GM13977 (cell line): ENCODE data around the gene RAD51B.

Source experiments
- DNase-seq: peaks from one replicate; pipeline ENCODE4 v3.0.0; 2012; ENCODE audit warnings: low spot score
- CTCF ChIP-seq: IDR thresholded peaks from 2 replicates; pipeline ENCODE4 v1.5.1; 2012; ENCODE audit warnings: mild to moderate bottlenecking, control low read depth; ENCODE audit not compliant: insufficient read depth; ENCODE audit errors: extremely low read depth, missing control alignments
- in situ Hi-C: fragments of 300-500 bp; cut with MboI; formaldehyde crosslinking; loops from one replicate; pipeline ENCODE4 v1.12.0; 2022; ENCODE audit warnings: low sequenced_read_pairs, low pct_unique_long_range_greater_than_20kb, mixed read lengths, inconsistent platforms; ENCODE audit not compliant: unreplicated experiment

RAD51B gene

DNA sequence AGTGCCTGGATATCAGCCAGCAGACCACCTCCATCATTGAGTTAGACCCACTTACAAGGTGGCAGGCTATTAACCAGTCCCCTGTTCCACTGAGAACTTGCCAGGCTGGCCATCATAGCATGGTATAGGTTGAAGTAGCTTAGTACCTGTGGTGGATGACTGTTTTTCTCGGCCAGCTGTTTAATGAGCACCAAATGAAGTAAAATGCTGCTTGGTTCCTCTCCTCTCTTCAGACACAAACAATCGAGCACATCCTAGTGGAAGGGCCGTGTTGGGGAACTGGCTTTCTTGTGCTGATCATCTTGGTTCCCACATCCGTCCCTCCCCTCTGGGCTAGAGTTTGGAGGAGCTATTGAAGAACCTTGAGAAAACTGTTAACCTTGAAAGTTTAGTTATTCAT, 486.2 kb downstream of the RAD51B start:
- in situ Hi-C loops, result no loop called here

GRCh38 chr14:68306265-68306933, 486.8 kb downstream of the RAD51B start:
- in situ Hi-C loops, result no loop called here
- peak; percentile 34 for DNase-seq
- TF ChIP-seq CTCF, result no peak

More for the DNA sequence above, 486.2 kb downstream of the RAD51B start:
- TF ChIP-seq CTCF, result no peak
- no peak for DNase-seq

GRCh38 chr14:68306934-68307789, 487.6 kb downstream of the RAD51B start:
- in situ Hi-C loops, result no loop called here
- DNase-seq, result no peak
- TF ChIP-seq CTCF, result no peak

GRCh38 chr14:68307790-68308168, 488.2 kb downstream of the RAD51B start:
- TF ChIP-seq CTCF, result no peak
- no peak for DNase-seq
- in situ Hi-C loops, result no loop called here

DNA sequence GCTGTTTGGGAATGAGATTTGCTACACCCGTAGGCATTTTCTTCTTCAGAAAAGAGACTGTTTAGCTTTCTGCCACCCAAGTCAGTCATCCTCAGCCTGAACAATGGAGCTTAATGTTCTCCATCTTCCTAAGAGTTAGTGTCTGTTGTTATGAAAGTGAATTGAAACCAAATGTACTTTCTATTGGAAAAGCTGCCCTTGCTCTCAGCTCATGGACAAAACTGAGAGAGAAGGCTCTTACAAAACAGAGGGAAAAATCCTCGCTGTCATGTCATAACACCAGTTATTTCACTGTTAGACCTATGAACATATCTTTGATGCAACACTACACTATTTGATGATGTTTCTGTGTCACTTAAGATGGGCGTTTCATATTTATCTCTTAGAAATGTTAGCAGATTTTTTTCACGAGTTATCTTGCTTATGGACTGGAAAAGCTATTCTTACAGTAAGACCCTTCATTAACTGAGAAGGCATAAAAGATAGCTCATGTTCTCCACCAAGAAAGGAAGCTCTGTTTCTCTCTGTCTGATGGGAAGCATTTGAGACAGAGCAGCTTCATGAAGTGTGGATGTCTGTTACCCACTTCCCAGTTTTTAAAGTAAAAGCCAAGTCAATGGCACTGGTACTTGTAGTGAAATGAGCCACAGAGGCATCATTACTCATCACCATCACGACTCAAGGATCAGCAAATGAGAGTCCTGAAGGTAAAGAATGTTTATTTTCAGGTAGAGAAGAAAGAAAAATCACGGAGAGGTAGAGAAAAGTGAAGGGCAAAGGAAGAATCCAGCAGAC, 489.3 kb downstream of the RAD51B start:
- in situ Hi-C loops, result no loop called here
- no peak for DNase-seq
- no peak for TF ChIP-seq CTCF

DNA sequence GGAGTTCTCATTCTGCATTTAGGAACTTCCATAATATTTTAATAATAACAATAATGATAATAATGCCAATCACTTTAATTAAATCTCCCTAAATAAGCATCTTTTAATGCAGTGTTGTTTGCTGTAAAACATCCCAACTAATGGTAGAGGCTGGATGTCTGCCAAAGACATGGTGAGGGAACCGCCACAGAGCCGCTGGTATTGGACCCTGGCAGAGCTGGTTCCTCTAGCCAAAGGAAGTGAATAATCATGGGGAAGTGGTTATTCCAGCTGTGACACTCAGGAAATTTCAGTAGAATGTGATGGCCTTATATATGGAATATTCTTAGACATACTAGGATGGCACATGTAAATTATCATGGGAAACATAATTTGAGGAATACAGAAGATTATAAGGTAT, 490.0 kb downstream of the RAD51B start:
- in situ Hi-C loops, result loop anchor here (10.0 kb wide), 1 partner anchor 95 kb away; no protein-coding TSS in a partner anchor
- no peak for DNase-seq
- no peak for TF ChIP-seq CTCF
